Testis (tissue), 3 donors: Measurements from ENCODE around the gene RNF213. TPM values are rescaled to one million over a fixed set of nuclear protein-coding genes. Genes with fewer than 3 reads are reported as not detected.
A peak's percentile ranks its signal among the peaks of the same experiment; 100 is the strongest.

ENCODE experiments used
- DNase-seq: peaks from one replicate; pipeline ENCODE4 v3.0.0-alpha.2; 2019
- H3K27ac ChIP-seq, 2 donors: fragments of 200-600 bp; sonication (generic); one replicate each; pipeline ENCODE4 v1.5.1; 2019
- H3K27me3 ChIP-seq: fragments of 200-600 bp; sonication (generic); one replicate; pipeline ENCODE4 v1.5.1; 2019
- H3K36me3 ChIP-seq: fragments of 200-600 bp; sonication (generic); one replicate; pipeline ENCODE4 v1.5.1; 2017; ENCODE audit warnings: low read depth; ENCODE audit errors: missing control alignments
- H3K4me1 ChIP-seq: fragments of 200-600 bp; sonication (generic); one replicate; pipeline ENCODE4 v1.5.1; 2019
- H3K4me3 ChIP-seq, 2 donors: fragments of 200-600 bp; sonication (generic); one replicate each; pipeline ENCODE4 v1.5.1; 2017 to 2019
- H3K9me3 ChIP-seq: fragments of 200-600 bp; sonication (generic); one replicate; pipeline ENCODE4 v1.5.1; 2017
- POLR2A ChIP-seq: fragments of 450-650 bp; IDR thresholded peaks from one replicate; pipeline ENCODE4 v1.6.1; 2017; ENCODE audit warnings: antibody characterized with exemption, mild to moderate bottlenecking, moderate library complexity
- WGBS, 2 donors: methylation state at CpG; one replicate each; pipeline ENCODE4 v1.1.5; 2018; 5-methylcytosine and 5-hydroxymethylcytosine counted together
- intact Hi-C: fragments of 100-400 bp; cut with DNase I; formaldehyde crosslinking; loops from one replicate; pipeline ENCODE4 v1.15.1; 2023; ENCODE audit warnings: low total_unique reads
- polyA plus RNA-seq: library from polyadenylated mRNA; stranded (reverse); fragments of 350-450 nt; fragmentation: Illumina TruSeq; extraction: RNeasy Lipid Tissue Mini Kit (QIAGEN cat#74804); gene quantifications from one replicate; pipeline ENCODE4 v1.2.3, GENCODE V29; 2014; ENCODE audit warnings: low read depth, low replicate concordance; ENCODE audit not compliant: insufficient read depth
- total RNA-seq, 2 donors: library from RNA; depleted of rRNA; stranded (reverse); fragments of >200 nt; gene quantifications; one replicate each; pipeline ENCODE4 v1.2.3, GENCODE V29; 2016
- TF ChIP-seq, protein P1 (sequence below), 3 experiments: fragments of 450-650 bp in 2 of 3; fragments of 200-600 bp in 1 of 3; sonication (generic) in 1 of 3; IDR thresholded peaks; one replicate each; pipeline ENCODE4 v1.5.1; 2016 to 2019; ENCODE audit warnings: antibody characterized with exemption in 3 of 3, mild to moderate bottlenecking in 2 of 3, moderate library complexity in 1 of 3

RNF213 gene
- total and polyA plus RNA-seq, 3 donors from 2014 or later: 25.3 to 68.9 (median 66.9) TPM

DNA sequence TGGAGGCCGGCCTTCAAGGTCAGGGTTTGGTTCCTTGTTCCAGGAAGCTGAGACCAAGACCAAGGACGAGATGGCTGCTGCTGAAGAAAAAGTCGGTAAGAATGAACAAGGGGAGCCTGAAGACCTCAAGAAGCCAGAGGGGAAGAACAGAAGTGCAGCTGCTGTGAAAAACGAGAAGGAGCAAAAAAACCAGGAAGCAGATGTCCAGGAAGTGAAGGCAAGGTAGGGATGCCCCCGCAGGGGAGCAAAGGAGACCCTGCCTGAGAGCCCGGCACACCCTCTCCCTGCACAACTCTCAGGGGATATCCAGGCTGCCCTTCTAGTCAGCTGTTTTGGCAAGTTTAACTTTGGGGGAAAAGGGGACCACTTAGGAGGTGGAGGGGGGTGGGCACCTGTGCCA is 29.0 kb downstream of the RNF213 start:
- 40 to 41% methylated on average over 6 of the region's 6 CpGs for WGBS, 2 donors
- TF ChIP-seq POLR2A: no peak
- TF ChIP-seq, protein P1, sequence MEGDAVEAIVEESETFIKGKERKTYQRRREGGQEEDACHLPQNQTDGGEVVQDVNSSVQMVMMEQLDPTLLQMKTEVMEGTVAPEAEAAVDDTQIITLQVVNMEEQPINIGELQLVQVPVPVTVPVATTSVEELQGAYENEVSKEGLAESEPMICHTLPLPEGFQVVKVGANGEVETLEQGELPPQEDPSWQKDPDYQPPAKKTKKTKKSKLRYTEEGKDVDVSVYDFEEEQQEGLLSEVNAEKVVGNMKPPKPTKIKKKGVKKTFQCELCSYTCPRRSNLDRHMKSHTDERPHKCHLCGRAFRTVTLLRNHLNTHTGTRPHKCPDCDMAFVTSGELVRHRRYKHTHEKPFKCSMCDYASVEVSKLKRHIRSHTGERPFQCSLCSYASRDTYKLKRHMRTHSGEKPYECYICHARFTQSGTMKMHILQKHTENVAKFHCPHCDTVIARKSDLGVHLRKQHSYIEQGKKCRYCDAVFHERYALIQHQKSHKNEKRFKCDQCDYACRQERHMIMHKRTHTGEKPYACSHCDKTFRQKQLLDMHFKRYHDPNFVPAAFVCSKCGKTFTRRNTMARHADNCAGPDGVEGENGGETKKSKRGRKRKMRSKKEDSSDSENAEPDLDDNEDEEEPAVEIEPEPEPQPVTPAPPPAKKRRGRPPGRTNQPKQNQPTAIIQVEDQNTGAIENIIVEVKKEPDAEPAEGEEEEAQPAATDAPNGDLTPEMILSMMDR (IDR thresholded peaks at IDR 0.05): peak in 1 of 3 experiments; percentile 6
- H3K36me3 ChIP-seq: no peaks in the 10 kb centered on the region
- H3K9me3 ChIP-seq: no peaks in the 10 kb centered on the region
- no peak for DNase-seq
- no peak overlapping the region for H3K4me3 ChIP-seq
- intact Hi-C loops: no loop called here
- no peaks in the 10 kb centered on the region for H3K27me3 ChIP-seq
- peaks cover 3% of the 10 kb centered on the region for H3K4me1 ChIP-seq
- H3K27ac ChIP-seq: peak overlapping the region in 1 of 2 donors; percentile 60

DNA sequence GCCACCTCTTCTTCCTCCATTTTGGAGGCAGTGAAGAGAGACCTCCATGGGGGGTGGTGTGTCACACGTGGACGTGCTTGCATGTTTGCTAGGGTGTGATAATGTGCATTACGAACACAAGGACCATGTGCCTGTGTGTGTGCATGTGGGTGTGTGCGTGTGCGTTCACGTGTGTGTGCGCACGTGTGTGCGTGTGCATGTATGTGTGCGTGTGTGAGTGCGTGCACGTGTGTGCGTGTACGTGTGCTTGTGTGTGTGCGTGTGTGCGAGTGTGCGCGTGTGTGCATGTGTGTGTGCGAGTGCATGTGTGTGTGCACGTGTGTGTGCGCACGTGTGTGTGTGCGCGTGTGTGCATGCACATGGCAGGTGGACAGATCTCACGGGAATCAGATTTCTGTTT is 29.5 kb downstream of the RNF213 start:
- TF ChIP-seq, protein P1 (IDR thresholded peaks at IDR 0.05): no peak
- TF ChIP-seq POLR2A: no peak

DNA sequence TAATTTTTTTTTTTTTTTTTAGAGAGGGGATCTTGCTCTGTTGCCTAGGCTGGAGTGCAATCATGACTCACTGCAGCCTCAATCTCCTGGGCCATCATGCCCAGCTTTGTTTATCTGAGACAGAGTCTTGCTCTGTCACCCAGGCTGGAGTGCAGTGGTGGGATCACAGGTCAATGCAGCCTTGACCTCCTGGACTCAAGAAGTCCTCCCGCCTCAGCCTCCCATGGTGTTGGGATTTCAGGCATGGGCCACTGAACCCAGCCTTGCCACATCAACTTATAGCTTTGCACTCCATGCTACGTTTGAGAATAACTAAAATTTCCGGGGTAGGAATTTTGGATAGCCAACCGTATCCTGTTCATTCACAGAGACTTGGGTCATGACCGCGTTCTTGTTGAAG is 30.6 kb downstream of the RNF213 start:
- Histone ChIP-seq H3K36me3 (no peaks in the 10 kb centered on the region), H3K27ac (no peak overlapping the region), H3K4me1 (peaks cover 3% of the 10 kb centered on the region), H3K27me3 (no peaks in the 10 kb centered on the region), H3K9me3 (no peaks in the 10 kb centered on the region), H3K4me3 (no peak overlapping the region)
- no peak for DNase-seq
- intact Hi-C loops: no loop called here
- WGBS, 2 donors: 93 to 98% methylated on average over 6 of the region's 6 CpGs
- TF ChIP-seq, protein P1 (IDR thresholded peaks at IDR 0.05): no peak
- TF ChIP-seq POLR2A: no peak

More for the DNA sequence above, 29.5 kb downstream of the RNF213 start:
- H3K9me3 ChIP-seq: no peaks in the 10 kb centered on the region
- intact Hi-C loops: no loop called here
- 65 to 85% methylated on average over 22 to 25 of the region's 25 CpGs for WGBS, 2 donors
- DNase-seq: no peak
- H3K4me1 ChIP-seq: peaks cover 3% of the 10 kb centered on the region
- no peaks in the 10 kb centered on the region for H3K36me3 ChIP-seq
- no peak overlapping the region for H3K4me3 ChIP-seq
- H3K27me3 ChIP-seq: no peaks in the 10 kb centered on the region
- no peak overlapping the region for H3K27ac ChIP-seq

DNA sequence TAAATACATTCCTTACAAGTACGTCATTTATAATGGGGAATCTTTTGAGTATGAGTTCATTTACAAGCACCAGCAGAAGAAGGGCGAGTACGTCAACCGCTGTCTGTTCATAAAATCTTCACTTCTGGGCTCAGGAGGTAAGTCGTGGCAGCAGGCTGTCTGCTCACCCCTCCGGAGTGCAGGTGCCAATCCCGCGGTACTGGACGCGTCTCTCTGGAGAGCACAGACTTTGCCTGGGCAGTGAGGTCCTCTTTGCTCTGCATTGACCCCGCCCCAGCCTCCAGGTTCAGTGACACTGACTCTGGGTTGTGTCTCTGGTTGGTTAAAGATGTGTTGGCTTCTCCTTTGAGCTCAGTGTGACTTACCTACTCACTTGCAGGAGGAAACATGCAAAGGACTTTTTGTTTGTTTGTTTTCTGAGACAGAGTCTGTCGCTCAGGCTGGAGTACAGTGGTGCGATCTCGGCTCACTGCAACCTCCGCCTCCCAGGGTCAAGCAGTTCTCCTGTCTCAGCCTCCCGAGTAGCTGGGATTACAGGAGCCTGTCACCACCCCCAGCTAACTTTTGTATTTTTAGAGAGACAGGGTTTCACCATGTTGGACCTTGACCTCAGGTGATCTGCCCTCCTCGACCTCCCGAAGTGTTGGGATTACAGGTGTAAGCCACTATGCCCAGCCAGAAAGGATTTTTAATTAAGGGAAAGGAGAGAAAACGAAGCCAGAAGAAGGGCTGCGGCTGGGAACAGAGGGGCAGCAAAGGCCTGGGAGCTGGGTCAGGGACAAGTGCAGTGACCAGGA is 31.2 kb downstream of the RNF213 start:
- H3K36me3 ChIP-seq: no peaks in the 10 kb centered on the region
- DNase-seq: no peak
- 93 to 95% methylated on average over 11 to 20 of the region's 20 CpGs for WGBS, 2 donors
- H3K4me1 ChIP-seq: peaks cover 3% of the 10 kb centered on the region
- TF ChIP-seq POLR2A: no peak
- TF ChIP-seq, protein P1 (IDR thresholded peaks at IDR 0.05): no peak
- no peak overlapping the region for H3K27ac ChIP-seq
- intact Hi-C loops: no loop called here
- no peaks in the 10 kb centered on the region for H3K27me3 ChIP-seq
- no peaks in the 10 kb centered on the region for H3K9me3 ChIP-seq
- no peak overlapping the region for H3K4me3 ChIP-seq

DNA sequence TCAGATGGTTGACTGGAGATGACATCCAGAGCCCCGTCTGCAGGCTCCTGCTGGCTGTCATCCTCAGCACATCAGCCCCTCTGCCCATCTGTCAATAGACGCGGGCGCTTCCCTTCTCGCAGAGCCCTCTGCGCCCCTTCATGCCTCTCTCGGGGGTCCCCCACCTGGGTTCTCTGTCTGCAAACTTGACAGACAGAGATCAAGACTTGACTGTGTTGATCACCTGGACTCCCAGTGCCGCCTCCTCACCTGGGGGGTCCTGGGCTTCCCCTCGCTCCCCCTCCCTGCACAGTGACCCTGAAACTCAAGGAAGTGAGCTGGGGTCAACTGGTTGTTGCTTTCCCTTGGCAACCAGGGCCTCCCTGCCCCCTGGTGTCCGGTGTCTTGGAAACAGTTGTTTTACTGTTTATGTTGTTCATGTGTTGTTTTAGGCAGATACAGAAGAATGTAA is 31.9 kb downstream of the RNF213 start:
- H3K4me3 ChIP-seq: no peak overlapping the region
- H3K36me3 ChIP-seq: no peaks in the 10 kb centered on the region
- no peak for DNase-seq
- intact Hi-C loops: no loop called here
- 93 to 96% methylated on average over 10 of the region's 10 CpGs for WGBS, 2 donors
- H3K9me3 ChIP-seq: no peaks in the 10 kb centered on the region
- no peak for TF ChIP-seq POLR2A
- TF ChIP-seq, protein P1 (IDR thresholded peaks at IDR 0.05): no peak
- no peak overlapping the region for H3K27ac ChIP-seq
- H3K4me1 ChIP-seq: peaks cover 3% of the 10 kb centered on the region
- H3K27me3 ChIP-seq: no peaks in the 10 kb centered on the region
